ENCODE measurements around the gene PGP.
A peak's percentile ranks its signal among the peaks of the same experiment; 100 is the strongest.

The PGP gene

GRCh38 chr16:2252806-2253148, 38.1 kb upstream of the PGP start:
- H3K4me3 ChIP-seq (ENCODE audit: low read depth, low read length, poor library complexity, severe bottlenecking), result no peak overlapping the region
- H4K20me1 ChIP-seq (ENCODE audit: insufficient read depth, low read length), result no peaks in the 10 kb centered on the region
- peak overlapping the region; percentile 81 for H3K27ac ChIP-seq (ENCODE audit: low read depth, low read length, poor library complexity, severe bottlenecking)
- H3K79me2 ChIP-seq (ENCODE audit: insufficient read depth, low read length), result peaks cover 9% of the 10 kb centered on the region
- H2AFZ ChIP-seq (ENCODE audit: low read length), result no peak overlapping the region
- H3K36me3 ChIP-seq (ENCODE audit: insufficient read depth, low read length), result peaks cover 56% of the 10 kb centered on the region
- no peak for TF ChIP-seq EZH2 (IDR thresholded peaks at IDR 0.05; ENCODE audit: borderline replicate concordance, low read length)
- no peak for TF ChIP-seq CTCF (IDR thresholded peaks at IDR 0.05; ENCODE audit: low read length)
- H3K4me2 ChIP-seq (ENCODE audit: low read length), result no peak overlapping the region
- no peak overlapping the region for H3K9ac ChIP-seq (ENCODE audit: low read length)
- peaks cover 29% of the 10 kb centered on the region for H3K4me1 ChIP-seq (ENCODE audit: insufficient read depth, low read length, severe bottlenecking)
- no peaks in the 10 kb centered on the region for H3K27me3 ChIP-seq (ENCODE audit: insufficient read depth, low read length)
- no peaks in the 10 kb centered on the region for H3K9me3 ChIP-seq (ENCODE audit: low read length)
- H3K9me2 ChIP-seq (ENCODE audit: low read depth, low read length), result no peaks in the 10 kb centered on the region
- H3F3A ChIP-seq (ENCODE audit: insufficient read depth, low read length), result peaks cover 15% of the 10 kb centered on the region

- peaks cover 46% of the 10 kb centered on the region for H3K36me3 ChIP-seq (ENCODE audit: insufficient read depth, low read length)
- TF ChIP-seq CTCF (IDR thresholded peaks at IDR 0.05; ENCODE audit: low read length), result peak; percentile 54
- no peak for TF ChIP-seq EZH2 (IDR thresholded peaks at IDR 0.05; ENCODE audit: borderline replicate concordance, low read length)
These were observed 36.9 kb upstream of the PGP start, which contains the start of gene ECI1 for GRCh38 chr16:2251296-2252111. Gene ECI1 (minus strand): TSS chr16:2251587. CDS start chr16:2251566, 21 bp downstream.

GRCh38 chr16:2250652-2251295, 36.1 kb upstream of the PGP start:
- Histone ChIP-seq H4K20me1 (ENCODE audit: insufficient read depth, low read length) (no peaks in the 10 kb centered on the region), H3K36me3 (ENCODE audit: insufficient read depth, low read length) (peaks cover 46% of the 10 kb centered on the region), H3K27me3 (ENCODE audit: insufficient read depth, low read length) (no peaks in the 10 kb centered on the region), H3K9ac (ENCODE audit: low read length) (peak overlapping the region; percentile 74), H3K9me2 (ENCODE audit: low read depth, low read length) (no peaks in the 10 kb centered on the region), H3K27ac (ENCODE audit: low read depth, low read length, poor library complexity, severe bottlenecking) (peak overlapping the region; percentile 58), H3K4me1 (ENCODE audit: insufficient read depth, low read length, severe bottlenecking) (peaks cover 29% of the 10 kb centered on the region), H3K4me2 (ENCODE audit: low read length) (peak overlapping the region; percentile 82), H3K79me2 (ENCODE audit: insufficient read depth, low read length) (peaks cover 9% of the 10 kb centered on the region), H2AFZ (ENCODE audit: low read length) (no peak overlapping the region), H3F3A (ENCODE audit: insufficient read depth, low read length) (peaks cover 15% of the 10 kb centered on the region), H3K9me3 (ENCODE audit: low read length) (no peaks in the 10 kb centered on the region), H3K4me3 (ENCODE audit: low read depth, low read length, poor library complexity, severe bottlenecking) (peak overlapping the region; percentile 70)
- TF ChIP-seq CTCF (IDR thresholded peaks at IDR 0.05; ENCODE audit: low read length) (no peak), EZH2 (IDR thresholded peaks at IDR 0.05; ENCODE audit: borderline replicate concordance, low read length) (no peak)

More at GRCh38 chr16:2251296-2252111, 36.9 kb upstream of the PGP start, which contains the start of gene ECI1:
- H3K4me1 ChIP-seq (ENCODE audit: insufficient read depth, low read length, severe bottlenecking), result peaks cover 29% of the 10 kb centered on the region
- no peaks in the 10 kb centered on the region for H4K20me1 ChIP-seq (ENCODE audit: insufficient read depth, low read length)
- peak within 1 kb of the TSS; percentile 74 for H3K9ac ChIP-seq (ENCODE audit: low read length)
- H3K79me2 ChIP-seq (ENCODE audit: insufficient read depth, low read length), result peaks cover 9% of the 10 kb centered on the region
- H3K9me3 ChIP-seq (ENCODE audit: low read length), result no peaks in the 10 kb centered on the region
- H3F3A ChIP-seq (ENCODE audit: insufficient read depth, low read length), result peaks cover 15% of the 10 kb centered on the region
- H3K4me2 ChIP-seq (ENCODE audit: low read length), result peak within 1 kb of the TSS; percentile 82
- no peaks in the 10 kb centered on the region for H3K9me2 ChIP-seq (ENCODE audit: low read depth, low read length)
- H3K4me3 ChIP-seq (ENCODE audit: low read depth, low read length, poor library complexity, severe bottlenecking), result peak within 1 kb of the TSS; percentile 70
- no peaks in the 10 kb centered on the region for H3K27me3 ChIP-seq (ENCODE audit: insufficient read depth, low read length)
- no peak within 1 kb of the TSS for H2AFZ ChIP-seq (ENCODE audit: low read length)
- peak within 1 kb of the TSS; percentile 81 for H3K27ac ChIP-seq (ENCODE audit: low read depth, low read length, poor library complexity, severe bottlenecking)
